Adrenal gland (tissue), 12 donors: ENCODE results near the gene RMDN3. TPM values are rescaled to one million over a fixed set of nuclear protein-coding genes. Genes with fewer than 3 reads are reported as not detected.

ENCODE experiments used
- DNase-seq, 7 donors: peaks; one replicate each; pipeline ENCODE4 v3.0.0-alpha.2; 2019 to 2020
- H3K27ac ChIP-seq, 5 donors: fragments of 200-600 bp; sonication (generic) in 4 of 5; 1 replicate in 3 of 5; 2 replicates in 2 of 5; pipeline versions ENCODE4 v1.5.1 to v1.8.0; 2016 to 2020; ENCODE audit warnings: mild to moderate bottlenecking in 1 of 5
- H3K27me3 ChIP-seq: fragments of 200-600 bp; 2 replicates; pipeline ENCODE4 v1.8.0; 2021
- H3K36me3 ChIP-seq, 2 donors: fragments of 200-600 bp; replicated peaks in 1 of 2; 1 replicate in 1 of 2; 2 replicates in 1 of 2; pipeline versions ENCODE4 v1.5.1 to v1.8.0; 2018 to 2022
- H3K4me1 ChIP-seq, 2 donors: fragments of 200-600 bp; replicated peaks in 1 of 2; 1 replicate in 1 of 2; 2 replicates in 1 of 2; pipeline versions ENCODE4 v1.5.1 to v1.8.0; 2018 to 2021
- H3K4me3 ChIP-seq, 4 donors: fragments of 200-600 bp; sonication (generic) in 3 of 4; one replicate each; pipeline ENCODE4 v1.5.1; 2016 to 2018
- H3K9me3 ChIP-seq, 3 donors: fragments of 200-600 bp; sonication (generic) in 1 of 3; replicated peaks in 1 of 3; 1 replicate in 2 of 3; 2 replicates in 1 of 3; pipeline versions ENCODE4 v1.5.1 to v1.8.0; 2016 to 2021
- POLR2A ChIP-seq, 2 donors: fragments of 450-650 bp; IDR thresholded peaks; one replicate each; pipeline ENCODE4 v1.6.1; 2017; ENCODE audit warnings: antibody characterized with exemption in 2 of 2, mild to moderate bottlenecking in 2 of 2, moderate library complexity in 1 of 2
- WGBS, 4 donors: extraction: QIAGEN DNeasy Blood & Tissue Kit in 2 of 4; methylation state at CpG; one replicate each; pipeline versions ENCODE4 v1.1.5 to v1.1.7; 2013 to 2017; 5-methylcytosine and 5-hydroxymethylcytosine counted together
- intact Hi-C, 2 donors: fragments of 100-400 bp; cut with DNase I; formaldehyde crosslinking; loops; one replicate each; pipeline versions ENCODE4 v1.14.1 to v1.15.0; 2022 to 2023
- polyA plus RNA-seq, 3 donors: library from polyadenylated mRNA; stranded (reverse); fragments of 200-250 nt in 2 of 3; fragments of 350-450 nt in 1 of 3; fragmentation: Illumina TruSeq in 1 of 3; extraction: RNeasy Lipid Tissue Mini Kit (QIAGEN cat#74804) in 1 of 3; gene quantifications; one replicate each; pipeline ENCODE4 v1.2.3, GENCODE V29; 2013 to 2014
- total RNA-seq, 9 donors: library from RNA; depleted of rRNA in 4 of 9; stranded (reverse); fragments of >200 nt in 4 of 9; fragments of 120-200 nt in 1 of 9; fragmentation: NEBNext Ultra II Directional in 1 of 9; extraction: Animal tissue kit (Norgen Biotek cat#: 25700) in 1 of 9; gene quantifications; one replicate each; pipeline versions ENCODE4 v1.1.0 to v1.2.4, GENCODE V29; 2013 to 2023
- TF ChIP-seq, protein P1 (sequence below), 6 experiments: fragments of 450-650 bp in 4 of 6; fragments of 200-600 bp in 2 of 6; sonication (generic) in 1 of 6; IDR thresholded peaks; 1 replicate in 5 of 6; 2 replicates in 1 of 6; pipeline versions ENCODE4 v1.5.1 to v1.8.0; 2016 to 2021; ENCODE audit warnings: antibody characterized with exemption in 6 of 6, mild to moderate bottlenecking in 2 of 6, moderate library complexity in 1 of 6
- donor health status: healthy with polysubstance abuse.
- donor health status: Bipolar disorder and iron deficiency.
- donor health status: DM: yes; HTN: yes; CAD: no.
- donor health status: DM: no; HTN: no; CAD: no.
- donor health status: DM: no; HTN: no; CAD: no.
- donor health status: DM: yes; HTN: yes; CAD: no.

Gene RMDN3
- total and polyA plus RNA-seq, 12 donors, result 19.2 to 50.1 (median 32.5) TPM

GRCh38 chr15:40744815-40745152, 10.3 kb downstream of the RMDN3 start:
- Histone ChIP-seq H3K27me3 (no peaks in the 10 kb centered on the region), H3K4me3 (no peak overlapping the region), H3K27ac (no peak overlapping the region), H3K36me3 (peaks cover 0 to 62% of the 10 kb centered on the region in 2 donors), H3K9me3 (no peaks in the 10 kb centered on the region), H3K4me1 (no peaks in the 10 kb centered on the region)
- DNase-seq, result peak in 1 of 7 donors; percentile 42
- intact Hi-C loops, result no loop called here
- WGBS, 4 donors, result 71 to 77% (median 75%) methylated on average over 4 to 5 of the region's 5 CpGs
- TF ChIP-seq, protein P1, sequence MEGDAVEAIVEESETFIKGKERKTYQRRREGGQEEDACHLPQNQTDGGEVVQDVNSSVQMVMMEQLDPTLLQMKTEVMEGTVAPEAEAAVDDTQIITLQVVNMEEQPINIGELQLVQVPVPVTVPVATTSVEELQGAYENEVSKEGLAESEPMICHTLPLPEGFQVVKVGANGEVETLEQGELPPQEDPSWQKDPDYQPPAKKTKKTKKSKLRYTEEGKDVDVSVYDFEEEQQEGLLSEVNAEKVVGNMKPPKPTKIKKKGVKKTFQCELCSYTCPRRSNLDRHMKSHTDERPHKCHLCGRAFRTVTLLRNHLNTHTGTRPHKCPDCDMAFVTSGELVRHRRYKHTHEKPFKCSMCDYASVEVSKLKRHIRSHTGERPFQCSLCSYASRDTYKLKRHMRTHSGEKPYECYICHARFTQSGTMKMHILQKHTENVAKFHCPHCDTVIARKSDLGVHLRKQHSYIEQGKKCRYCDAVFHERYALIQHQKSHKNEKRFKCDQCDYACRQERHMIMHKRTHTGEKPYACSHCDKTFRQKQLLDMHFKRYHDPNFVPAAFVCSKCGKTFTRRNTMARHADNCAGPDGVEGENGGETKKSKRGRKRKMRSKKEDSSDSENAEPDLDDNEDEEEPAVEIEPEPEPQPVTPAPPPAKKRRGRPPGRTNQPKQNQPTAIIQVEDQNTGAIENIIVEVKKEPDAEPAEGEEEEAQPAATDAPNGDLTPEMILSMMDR (IDR thresholded peaks at IDR 0.05), result no peak
- no peak for TF ChIP-seq POLR2A (IDR thresholded peaks at IDR 0.05)

GRCh38 chr15:40743921-40744814, 10.9 kb downstream of the RMDN3 start:
- Histone ChIP-seq H3K4me1 (no peaks in the 10 kb centered on the region), H3K36me3 (peaks cover 0 to 68% of the 10 kb centered on the region in 2 donors), H3K27ac (no peak overlapping the region), H3K4me3 (no peak overlapping the region), H3K9me3 (no peaks in the 10 kb centered on the region), H3K27me3 (no peaks in the 10 kb centered on the region)
- TF ChIP-seq, protein P1 (IDR thresholded peaks at IDR 0.05), result no peak
- TF ChIP-seq POLR2A (IDR thresholded peaks at IDR 0.05), result no peak
- peak in 2 of 7 donors; percentile 14 to 47 for DNase-seq
- intact Hi-C loops, result no loop called here
- WGBS, 4 donors, result 61 to 71% (median 64%) methylated on average over 7 to 12 of the region's 12 CpGs

GRCh38 chr15:40743485-40743901, 11.6 kb downstream of the RMDN3 start:
- no peak overlapping the region for H3K4me3 ChIP-seq
- intact Hi-C loops, result no loop called here
- DNase-seq, result peak in 1 of 7 donors; percentile 13
- H3K9me3 ChIP-seq, result no peaks in the 10 kb centered on the region
- peaks cover 0 to 68% of the 10 kb centered on the region in 2 donors for H3K36me3 ChIP-seq
- no peaks in the 10 kb centered on the region for H3K4me1 ChIP-seq
- H3K27ac ChIP-seq, result no peak overlapping the region
- WGBS, 4 donors, result 71 to 82% (median 80%) methylated on average over 2 of the region's 2 CpGs
- TF ChIP-seq, protein P1 (IDR thresholded peaks at IDR 0.05), result no peak
- no peak for TF ChIP-seq POLR2A (IDR thresholded peaks at IDR 0.05)
- no peaks in the 10 kb centered on the region for H3K27me3 ChIP-seq

DNA sequence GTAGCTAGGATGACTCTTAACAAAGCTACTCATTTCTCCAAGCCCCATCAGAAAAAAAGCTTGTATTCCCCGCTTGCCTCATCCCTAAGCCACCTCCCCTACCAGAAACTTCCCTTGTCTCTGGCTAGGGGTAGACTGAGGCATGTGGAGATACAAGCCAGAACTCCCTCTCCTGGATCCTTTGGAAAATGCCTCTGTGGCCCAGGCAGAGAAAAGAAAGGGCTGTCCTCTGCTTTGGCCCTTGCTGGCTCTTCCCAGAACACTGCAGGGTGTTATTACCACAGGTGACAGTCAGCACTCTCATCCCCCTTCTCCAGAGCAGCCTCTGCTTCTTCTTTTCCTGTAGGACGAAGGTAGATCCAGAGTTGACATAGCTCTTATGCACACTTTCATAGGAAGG, 15.2 kb downstream of the RMDN3 start:
- peak in 1 of 7 donors; percentile 7 for DNase-seq
- no peaks in the 10 kb centered on the region for H3K27me3 ChIP-seq
- TF ChIP-seq, protein P1 (IDR thresholded peaks at IDR 0.05), result no peak
- TF ChIP-seq POLR2A (IDR thresholded peaks at IDR 0.05), result no peak
- intact Hi-C loops, result no loop called here
- H3K4me3 ChIP-seq, result no peak overlapping the region
- H3K9me3 ChIP-seq, result no peaks in the 10 kb centered on the region
- no peaks in the 10 kb centered on the region for H3K4me1 ChIP-seq
- peaks cover 0 to 92% of the 10 kb centered on the region in 2 donors for H3K36me3 ChIP-seq
- no peak overlapping the region for H3K27ac ChIP-seq
- WGBS, 4 donors, result 92 to 100% (median 96%) methylated on average over 2 of the region's 2 CpGs
